CD14-positive monocyte (primary cell): ENCODE measurements around the gene NSD1. TPM values are rescaled to one million over a fixed set of nuclear protein-coding genes. Genes with fewer than 3 reads are reported as not detected.

Experiments
- DNase-seq, 3 donors: peaks; one replicate each; pipeline ENCODE4 v3.0.0-alpha.2; 2011 to 2022
- H2AFZ ChIP-seq: 2 replicates; pipeline ENCODE4 v1.6.0; 2012; ENCODE audit warnings: mild to moderate bottlenecking, low read depth, low read length, inconsistent platforms; ENCODE audit not compliant: insufficient read depth, poor library complexity, severe bottlenecking
- H3K27ac ChIP-seq, 2 donors: 1 replicate in 1 of 2; 2 replicates in 1 of 2; pipeline ENCODE4 v1.5.1; 2012 to 2013; ENCODE audit warnings: low read length in 2 of 2, control low read depth in 1 of 2, inconsistent platforms in 1 of 2, low read depth in 1 of 2, mild to moderate bottlenecking in 1 of 2
- H3K27me3 ChIP-seq, 2 donors: one replicate each; pipeline versions ENCODE4 v1.6.0 to v1.6.1; 2011 to 2013; ENCODE audit warnings: low read length in 2 of 2; ENCODE audit not compliant: control insufficient read depth in 2 of 2, insufficient read depth in 2 of 2
- H3K36me3 ChIP-seq, 2 donors: replicated peaks in 1 of 2; 1 replicate in 1 of 2; 2 replicates in 1 of 2; pipeline versions ENCODE4 v1.5.1 to v1.6.1; 2012 to 2013; ENCODE audit warnings: low read length in 2 of 2, control low read depth in 1 of 2, inconsistent platforms in 1 of 2, mild to moderate bottlenecking in 1 of 2; ENCODE audit not compliant: insufficient read depth in 2 of 2, control insufficient read depth in 1 of 2
- H3K4me1 ChIP-seq, 2 donors: 1 replicate in 1 of 2; 2 replicates in 1 of 2; pipeline versions ENCODE4 v1.5.1 to v1.6.1; 2012 to 2013; ENCODE audit warnings: low read length in 2 of 2, control low read depth in 1 of 2, inconsistent platforms in 1 of 2, mild to moderate bottlenecking in 1 of 2, moderate library complexity in 1 of 2; ENCODE audit not compliant: insufficient read depth in 2 of 2, control insufficient read depth in 1 of 2
- H3K4me2 ChIP-seq: replicated peaks from 2 replicates; pipeline ENCODE3; 2012; ENCODE audit warnings: low read length, moderate library complexity, mild to moderate bottlenecking; ENCODE audit not compliant: poor library complexity, severe bottlenecking; ENCODE audit errors: extremely low read depth
- H3K4me3 ChIP-seq, 3 experiments: fragments of 200-600 bp in 1 of 3; sonication (generic) in 1 of 3; replicated peaks in 1 of 3; 1 replicate in 2 of 3; 2 replicates in 1 of 3; pipeline ENCODE4 v1.5.1; 2011 to 2013; ENCODE audit warnings: low read length in 3 of 3, mild to moderate bottlenecking in 3 of 3, control low read depth in 2 of 3, low read depth in 2 of 3, inconsistent platforms in 1 of 3, moderate library complexity in 1 of 3
- H3K79me2 ChIP-seq: 2 replicates; pipeline ENCODE4 v1.6.0; 2012; ENCODE audit warnings: mild to moderate bottlenecking, control low read depth, inconsistent platforms, low read length, moderate library complexity; ENCODE audit not compliant: insufficient read depth
- H3K9ac ChIP-seq: 2 replicates; pipeline ENCODE4 v1.6.0; 2017; ENCODE audit warnings: low read length, mild to moderate bottlenecking; ENCODE audit not compliant: insufficient read depth, poor library complexity, severe bottlenecking
- H3K9me3 ChIP-seq, 2 donors: replicated peaks in 1 of 2; 1 replicate in 1 of 2; 2 replicates in 1 of 2; pipeline versions ENCODE4 v1.5.1 to v1.6.1; 2012 to 2013; ENCODE audit warnings: low read length in 2 of 2, control low read depth in 1 of 2; ENCODE audit not compliant: control insufficient read depth in 1 of 2, insufficient read depth in 1 of 2
- H4K20me1 ChIP-seq: 2 replicates; pipeline ENCODE4 v1.6.0; 2012; ENCODE audit warnings: mild to moderate bottlenecking, low read length, control low read depth, moderate library complexity; ENCODE audit not compliant: insufficient read depth
- H3K27ac Mint-ChIP-seq, 7 donors: one replicate each; pipeline ENCODE4 v1.8.0; 2020; ENCODE audit warnings: mild to moderate bottlenecking in 7 of 7, mixed read lengths in 7 of 7, moderate library complexity in 6 of 7, inconsistent platforms in 2 of 7
- H3K27me3 Mint-ChIP-seq, 3 donors: one replicate each; pipeline ENCODE4 v1.8.0; 2021 to 2022; ENCODE audit warnings: low read depth in 3 of 3, mild to moderate bottlenecking in 3 of 3, mixed read lengths in 3 of 3, moderate library complexity in 3 of 3, inconsistent platforms in 1 of 3
- H3K36me3 Mint-ChIP-seq, 2 donors: one replicate each; pipeline ENCODE4 v1.8.0; 2020; ENCODE audit warnings: mixed read lengths in 2 of 2, inconsistent platforms in 1 of 2, mild to moderate bottlenecking in 1 of 2
- H3K4me1 Mint-ChIP-seq: one replicate; pipeline ENCODE4 v1.8.0; 2020; ENCODE audit warnings: mild to moderate bottlenecking, mixed read lengths
- H3K4me3 Mint-ChIP-seq, 2 donors: one replicate each; pipeline ENCODE4 v1.8.0; 2020; ENCODE audit warnings: mild to moderate bottlenecking in 2 of 2, mixed read lengths in 2 of 2, moderate library complexity in 1 of 2
- H3K9me3 Mint-ChIP-seq, 7 donors: one replicate each; pipeline ENCODE4 v1.8.0; 2020 to 2022; ENCODE audit warnings: mixed read lengths in 7 of 7, mild to moderate bottlenecking in 6 of 7, moderate library complexity in 6 of 7, inconsistent platforms in 2 of 7
- CTCF ChIP-seq: fragments of 200-600 bp; IDR thresholded peaks from one replicate; pipeline ENCODE4 v1.8.0; 2022; ENCODE audit warnings: antibody characterized with exemption, mild to moderate bottlenecking
- WGBS: methylation state at CpG from one replicate; pipeline ENCODE4 v1.1.5; 2013; ENCODE audit warnings: missing lambda C conversion rate; ENCODE audit not compliant: insufficient coverage; 5-methylcytosine and 5-hydroxymethylcytosine counted together
- intact Hi-C, 2 donors: fragments of 100-400 bp; cut with micrococcal nuclease; formaldehyde crosslinking; loops; one replicate each; pipeline versions ENCODE4 v1.15.0 to v1.15.1; 2023
- polyA plus RNA-seq, 3 donors: library from polyadenylated mRNA; depleted of rRNA in 1 of 3; unstranded in 2 of 3; stranded (reverse) in 1 of 3; fragments of 300-500 nt in 2 of 3; fragments of >200 nt in 1 of 3; fragmentation: Illumina TruSeq in 2 of 3; gene quantifications; 1 replicate in 2 of 3; 2 replicates in 1 of 3; pipeline ENCODE4 v1.2.3, GENCODE V29; 2012 to 2021

NSD1 gene
- polyA plus RNA-seq, 3 donors = 12.6 to 31.9 (median 19.0) TPM

GRCh38 chr5:177311723-177312648 lies 178.4 kb downstream of the NSD1 start, which contains the start of gene MXD3:
Gene MXD3, minus strand, starts transcription at chr5:177311898. Its CDS starts 68 bp downstream, at chr5:177311830.
- no peak for TF ChIP-seq CTCF
- Histone ChIP-seq H3K79me2 (peaks cover 77% of the 10 kb centered on the region), H2AFZ (peak within 1 kb of the TSS; percentile 54), H3K36me3 (no peaks in the 10 kb centered on the region), H4K20me1 (peaks cover 35% of the 10 kb centered on the region), H3K4me2 (peak within 1 kb of the TSS; percentile 100), H3K27ac (peak within 1 kb of the TSS; percentile 44 to 68), H3K9me3 (no peaks in the 10 kb centered on the region), H3K4me3 (peak within 1 kb of the TSS; percentile 40 to 97 (median 68)), H3K27me3 (no peaks in the 10 kb centered on the region), H3K4me1 (peaks cover 63 to 72% of the 10 kb centered on the region in 2 donors), H3K9ac (peak within 1 kb of the TSS; percentile 53)
- intact Hi-C loops = loop anchor here (5.0 to 10.0 kb wide), 4 partner anchors 35 to 283 kb away; partner anchors contain the start of genes DOK3 (in 1 of the 2), PDLIM7 (in 1 of the 2) and TMED9 (in 1 of the 2)
- peak within 1 kb of the TSS; percentile 73 to 95 (median 85) for H3K27ac Mint-ChIP-seq
- H3K27me3 Mint-ChIP-seq = peaks cover 0 to 3% (median 0%) of the 10 kb centered on the region in 3 donors
- peaks cover 4 to 22% of the 10 kb centered on the region in 2 donors for H3K36me3 Mint-ChIP-seq
- peak; percentile 90 to 95 (median 90) for DNase-seq
- peak within 1 kb of the TSS; percentile 89 to 98 for H3K4me3 Mint-ChIP-seq
- H3K9me3 Mint-ChIP-seq = no peaks in the 10 kb centered on the region
- under 1% methylated on average over 77 of the region's 78 CpGs for WGBS
- peaks cover 61% of the 10 kb centered on the region for H3K4me1 Mint-ChIP-seq

GRCh38 chr5:177312649-177313181 lies 179.1 kb downstream of the NSD1 start:
- DNase-seq = peak; percentile 59 to 84 (median 65)
- no peaks in the 10 kb centered on the region for H3K9me3 Mint-ChIP-seq
- H4K20me1 ChIP-seq = peaks cover 43% of the 10 kb centered on the region
- no peak for TF ChIP-seq CTCF
- no peaks in the 10 kb centered on the region for H3K36me3 ChIP-seq
- peak overlapping the region in 1 of 3 experiments; percentile 97 for H3K4me3 ChIP-seq
- peaks cover 0 to 3% (median 0%) of the 10 kb centered on the region in 3 donors for H3K27me3 Mint-ChIP-seq
- H3K27ac Mint-ChIP-seq = peak overlapping the region; percentile 3 to 79 (median 64)
- no peaks in the 10 kb centered on the region for H3K27me3 ChIP-seq
- intact Hi-C loops = loop anchor here (5.0 to 10.0 kb wide), 4 partner anchors 35 to 282 kb away; partner anchors contain the start of genes DOK3 (in 1 of the 2), PDLIM7 (in 1 of the 2) and TMED9 (in 1 of the 2)
- no peaks in the 10 kb centered on the region for H3K9me3 ChIP-seq
- peak overlapping the region in 1 of 2 donors; percentile 64 for H3K4me3 Mint-ChIP-seq
- peaks cover 57 to 65% of the 10 kb centered on the region in 2 donors for H3K4me1 ChIP-seq
- H3K27ac ChIP-seq = peak overlapping the region; percentile 44 to 64
- H3K36me3 Mint-ChIP-seq = peaks cover 8 to 26% of the 10 kb centered on the region in 2 donors
- H3K9ac ChIP-seq = peak overlapping the region; percentile 53
- H3K79me2 ChIP-seq = peaks cover 71% of the 10 kb centered on the region
- H3K4me1 Mint-ChIP-seq = peaks cover 57% of the 10 kb centered on the region
- peak overlapping the region; percentile 36 for H2AFZ ChIP-seq
- H3K4me2 ChIP-seq = peak overlapping the region; percentile 100
- WGBS = 3% methylated on average over 19 of the region's 19 CpGs
